ENCODE data around the gene HRK.

The HRK gene

DNA sequence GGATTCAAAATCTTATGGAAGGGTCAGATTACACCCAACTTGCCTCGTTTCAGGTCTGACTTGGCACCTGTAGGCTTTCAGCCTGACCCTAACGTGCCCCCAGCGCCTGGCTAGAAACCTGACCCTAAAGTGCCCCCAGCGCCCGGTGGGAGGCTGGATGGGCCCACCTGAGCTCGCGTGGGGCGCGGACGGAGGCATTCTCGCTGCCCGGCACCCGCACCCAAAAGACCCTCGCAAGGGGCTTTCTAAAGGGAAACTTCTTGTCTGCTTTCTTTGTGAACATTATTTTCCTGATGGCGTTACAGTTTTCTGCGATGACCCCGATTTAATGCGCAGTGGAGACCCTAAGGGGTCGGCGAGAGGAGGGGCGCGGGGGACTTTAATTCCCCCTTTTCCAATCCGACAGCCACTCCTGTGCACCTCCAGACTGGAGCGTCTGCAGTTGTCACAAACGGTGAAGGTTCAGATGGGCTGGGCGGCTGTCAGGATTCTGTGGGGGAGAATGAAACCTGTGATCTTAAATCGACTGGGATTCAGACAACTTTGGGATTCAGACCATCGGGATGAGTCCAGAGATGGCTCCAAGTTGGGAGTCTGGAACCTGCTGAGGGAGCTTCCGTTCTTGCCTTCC lies 751 bp upstream of the HRK start:
- Histone ChIP-seq H3K36me3 (replicated peaks; ENCODE audit: low read depth, low read length) (no peaks in the 10 kb centered on the region), H3K79me2 (ENCODE audit: low read length) (no peaks in the 10 kb centered on the region), H3K9ac (ENCODE audit: low read length) (no peak overlapping the region), H3K27me3 (ENCODE audit: low read depth, low read length) (peaks cover 16% of the 10 kb centered on the region), H3K4me1 (ENCODE audit: low read length) (no peaks in the 10 kb centered on the region), H3K4me2 (ENCODE audit: low read length) (no peak overlapping the region), H3K4me3 (ENCODE audit: low read length) (no peak overlapping the region), H2AFZ (ENCODE audit: low read depth, low read length) (no peak overlapping the region), H3K9me3 (ENCODE audit: insufficient read depth, low read length) (no peaks in the 10 kb centered on the region), H3K27ac (ENCODE audit: low read length) (no peak overlapping the region), H4K20me1 (ENCODE audit: insufficient read depth, low read length) (no peaks in the 10 kb centered on the region)
- TF ChIP-seq EZH2phosphoT487 (IDR thresholded peaks at IDR 0.05; ENCODE audit: low read depth), result no peak
- TF ChIP-seq, protein P1, sequence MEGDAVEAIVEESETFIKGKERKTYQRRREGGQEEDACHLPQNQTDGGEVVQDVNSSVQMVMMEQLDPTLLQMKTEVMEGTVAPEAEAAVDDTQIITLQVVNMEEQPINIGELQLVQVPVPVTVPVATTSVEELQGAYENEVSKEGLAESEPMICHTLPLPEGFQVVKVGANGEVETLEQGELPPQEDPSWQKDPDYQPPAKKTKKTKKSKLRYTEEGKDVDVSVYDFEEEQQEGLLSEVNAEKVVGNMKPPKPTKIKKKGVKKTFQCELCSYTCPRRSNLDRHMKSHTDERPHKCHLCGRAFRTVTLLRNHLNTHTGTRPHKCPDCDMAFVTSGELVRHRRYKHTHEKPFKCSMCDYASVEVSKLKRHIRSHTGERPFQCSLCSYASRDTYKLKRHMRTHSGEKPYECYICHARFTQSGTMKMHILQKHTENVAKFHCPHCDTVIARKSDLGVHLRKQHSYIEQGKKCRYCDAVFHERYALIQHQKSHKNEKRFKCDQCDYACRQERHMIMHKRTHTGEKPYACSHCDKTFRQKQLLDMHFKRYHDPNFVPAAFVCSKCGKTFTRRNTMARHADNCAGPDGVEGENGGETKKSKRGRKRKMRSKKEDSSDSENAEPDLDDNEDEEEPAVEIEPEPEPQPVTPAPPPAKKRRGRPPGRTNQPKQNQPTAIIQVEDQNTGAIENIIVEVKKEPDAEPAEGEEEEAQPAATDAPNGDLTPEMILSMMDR (IDR thresholded peaks at IDR 0.05; ENCODE audit: low read depth, low read length), result no peak

DNA sequence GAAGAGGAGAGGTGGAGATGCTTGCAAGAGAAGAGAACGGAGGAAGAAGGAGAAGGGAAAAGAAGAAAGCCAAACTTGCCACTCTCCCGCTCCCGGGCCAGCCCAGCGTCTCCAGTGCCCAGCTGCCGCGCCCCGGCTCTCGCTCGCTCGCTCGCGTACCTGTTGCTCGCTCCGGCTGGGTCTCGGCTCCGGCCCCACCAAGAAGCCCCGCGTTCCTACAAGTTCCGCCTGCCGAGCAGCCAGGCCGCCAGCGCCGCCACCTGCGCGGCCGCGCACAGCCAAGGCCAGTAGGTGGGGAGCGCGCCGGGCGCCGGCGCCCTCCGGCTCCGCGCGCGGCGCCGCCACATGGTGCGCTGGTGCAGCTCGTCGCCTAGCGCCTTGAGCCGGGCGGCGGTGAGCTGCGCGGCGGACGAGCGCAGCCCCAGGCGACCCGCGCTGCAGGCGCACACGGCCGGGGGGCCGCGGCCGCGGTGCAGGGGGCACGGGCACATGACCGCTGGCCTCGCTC lies 370 bp downstream of the HRK start:
- no peak overlapping the region for H3K27ac ChIP-seq (ENCODE audit: low read length)
- TF ChIP-seq, protein P1 (IDR thresholded peaks at IDR 0.05; ENCODE audit: low read depth, low read length), result no peak
- TF ChIP-seq EZH2phosphoT487 (IDR thresholded peaks at IDR 0.05; ENCODE audit: low read depth), result no peak
- no peak overlapping the region for H3K9ac ChIP-seq (ENCODE audit: low read length)
- H3K4me2 ChIP-seq (ENCODE audit: low read length), result peak overlapping the region; percentile 56
- no peaks in the 10 kb centered on the region for H3K9me3 ChIP-seq (ENCODE audit: insufficient read depth, low read length)
- no peak overlapping the region for H2AFZ ChIP-seq (ENCODE audit: low read depth, low read length)
- peak overlapping the region; percentile 58 for H3K4me3 ChIP-seq (ENCODE audit: low read length)
- peaks cover 16% of the 10 kb centered on the region for H3K27me3 ChIP-seq (ENCODE audit: low read depth, low read length)
- no peaks in the 10 kb centered on the region for H3K36me3 ChIP-seq (replicated peaks; ENCODE audit: low read depth, low read length)
- H4K20me1 ChIP-seq (ENCODE audit: insufficient read depth, low read length), result no peaks in the 10 kb centered on the region
- no peaks in the 10 kb centered on the region for H3K4me1 ChIP-seq (ENCODE audit: low read length)
- H3K79me2 ChIP-seq (ENCODE audit: low read length), result no peaks in the 10 kb centered on the region

DNA sequence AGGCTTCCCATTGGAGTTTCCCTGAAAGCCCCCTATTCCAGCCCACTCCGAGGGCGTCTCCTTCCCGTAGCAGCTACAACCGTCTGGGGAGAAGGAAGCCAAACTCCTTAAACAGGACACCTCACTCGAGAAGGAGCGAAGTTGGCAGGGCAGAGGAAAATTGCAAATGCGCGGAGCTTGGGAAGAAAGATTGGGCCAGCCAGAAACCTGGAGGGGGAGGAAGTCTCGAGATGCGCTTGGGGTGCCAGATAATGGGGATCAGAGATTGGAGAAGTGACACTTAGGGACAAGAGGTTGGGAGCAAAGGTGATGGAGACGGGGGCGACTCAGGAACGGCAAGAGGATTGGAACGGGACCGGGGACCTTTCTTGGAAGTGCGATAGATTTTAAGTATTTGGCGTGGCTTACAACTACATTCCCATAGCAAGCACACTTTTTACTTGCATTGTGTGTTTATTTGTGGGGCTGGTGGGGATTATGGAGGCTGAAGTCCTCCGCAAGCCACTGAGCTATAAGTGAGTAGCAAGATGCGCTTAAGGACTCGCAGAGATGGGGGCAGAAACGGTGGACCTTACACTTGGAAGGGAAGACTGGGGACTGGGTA lies 926 bp downstream of the HRK start:
- H2AFZ ChIP-seq (ENCODE audit: low read depth, low read length), result no peak overlapping the region
- peak overlapping the region; percentile 56 for H3K4me2 ChIP-seq (ENCODE audit: low read length)
- no peak overlapping the region for H3K27ac ChIP-seq (ENCODE audit: low read length)
- no peaks in the 10 kb centered on the region for H4K20me1 ChIP-seq (ENCODE audit: insufficient read depth, low read length)
- H3K9me3 ChIP-seq (ENCODE audit: insufficient read depth, low read length), result no peaks in the 10 kb centered on the region
- H3K79me2 ChIP-seq (ENCODE audit: low read length), result no peaks in the 10 kb centered on the region
- no peaks in the 10 kb centered on the region for H3K4me1 ChIP-seq (ENCODE audit: low read length)
- TF ChIP-seq, protein P1 (IDR thresholded peaks at IDR 0.05; ENCODE audit: low read depth, low read length), result no peak
- TF ChIP-seq EZH2phosphoT487 (IDR thresholded peaks at IDR 0.05; ENCODE audit: low read depth), result no peak
- peak overlapping the region; percentile 58 for H3K4me3 ChIP-seq (ENCODE audit: low read length)
- peaks cover 16% of the 10 kb centered on the region for H3K27me3 ChIP-seq (ENCODE audit: low read depth, low read length)
- H3K9ac ChIP-seq (ENCODE audit: low read length), result no peak overlapping the region
- H3K36me3 ChIP-seq (replicated peaks; ENCODE audit: low read depth, low read length), result no peaks in the 10 kb centered on the region

DNA sequence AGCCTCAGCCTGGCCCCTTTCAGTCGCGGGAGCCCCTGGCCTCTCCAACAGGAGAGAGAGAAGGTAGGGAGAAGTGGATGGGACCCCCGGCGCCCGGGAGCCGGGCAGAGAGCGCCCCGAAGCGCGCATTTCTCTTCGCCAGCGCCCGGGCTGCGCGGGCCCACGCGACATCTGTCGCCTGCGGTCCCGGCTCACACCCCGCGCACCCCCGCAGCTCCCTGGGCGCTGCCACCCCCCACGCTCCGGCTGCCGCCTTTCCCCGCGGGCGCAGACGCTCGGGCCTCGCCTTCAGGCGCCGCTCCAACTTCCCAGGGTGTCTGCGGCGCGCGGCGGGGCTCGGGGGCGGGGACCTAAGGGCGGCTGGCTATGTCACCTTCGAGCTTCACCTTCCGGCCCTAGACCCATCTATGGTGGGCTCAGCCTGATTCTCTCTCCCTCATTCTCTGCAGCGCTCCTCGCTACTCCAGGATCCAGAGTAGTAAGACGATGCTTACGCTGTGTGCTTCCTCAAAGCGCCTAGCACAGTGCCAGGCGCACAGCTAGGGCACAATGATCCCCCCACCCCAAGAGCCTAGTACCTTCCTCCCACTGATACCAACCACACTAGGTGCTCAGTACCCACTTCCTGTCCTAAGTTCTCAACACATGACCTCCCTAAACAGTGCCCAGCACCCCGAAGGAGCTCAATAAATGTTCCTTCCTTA lies 1.6 kb downstream of the HRK start:
- no peak overlapping the region for H2AFZ ChIP-seq (ENCODE audit: low read depth, low read length)
- no peak overlapping the region for H3K4me2 ChIP-seq (ENCODE audit: low read length)
- H4K20me1 ChIP-seq (ENCODE audit: insufficient read depth, low read length), result no peaks in the 10 kb centered on the region
- TF ChIP-seq EZH2phosphoT487 (IDR thresholded peaks at IDR 0.05; ENCODE audit: low read depth), result no peak
- TF ChIP-seq, protein P1 (IDR thresholded peaks at IDR 0.05; ENCODE audit: low read depth, low read length), result no peak
- H3K27ac ChIP-seq (ENCODE audit: low read length), result no peak overlapping the region
- H3K27me3 ChIP-seq (ENCODE audit: low read depth, low read length), result peaks cover 21% of the 10 kb centered on the region
- no peaks in the 10 kb centered on the region for H3K4me1 ChIP-seq (ENCODE audit: low read length)
- no peak overlapping the region for H3K4me3 ChIP-seq (ENCODE audit: low read length)
- no peaks in the 10 kb centered on the region for H3K79me2 ChIP-seq (ENCODE audit: low read length)
- no peaks in the 10 kb centered on the region for H3K36me3 ChIP-seq (replicated peaks; ENCODE audit: low read depth, low read length)
- no peaks in the 10 kb centered on the region for H3K9me3 ChIP-seq (ENCODE audit: insufficient read depth, low read length)
- H3K9ac ChIP-seq (ENCODE audit: low read length), result no peak overlapping the region
